ENCODE measurements around the gene PAH. TPM values are rescaled to one million over a fixed set of nuclear protein-coding genes. Genes with fewer than 3 reads are reported as not detected.

Gene PAH
- total RNA-seq, result not detected in 2 replicates

GRCh38 chr12:102917026-102917787 is at the start of gene PAH:
TSS of gene PAH (minus strand) at chr12:102917244. CDS start at chr12:102917130, 114 bp downstream.

DNA sequence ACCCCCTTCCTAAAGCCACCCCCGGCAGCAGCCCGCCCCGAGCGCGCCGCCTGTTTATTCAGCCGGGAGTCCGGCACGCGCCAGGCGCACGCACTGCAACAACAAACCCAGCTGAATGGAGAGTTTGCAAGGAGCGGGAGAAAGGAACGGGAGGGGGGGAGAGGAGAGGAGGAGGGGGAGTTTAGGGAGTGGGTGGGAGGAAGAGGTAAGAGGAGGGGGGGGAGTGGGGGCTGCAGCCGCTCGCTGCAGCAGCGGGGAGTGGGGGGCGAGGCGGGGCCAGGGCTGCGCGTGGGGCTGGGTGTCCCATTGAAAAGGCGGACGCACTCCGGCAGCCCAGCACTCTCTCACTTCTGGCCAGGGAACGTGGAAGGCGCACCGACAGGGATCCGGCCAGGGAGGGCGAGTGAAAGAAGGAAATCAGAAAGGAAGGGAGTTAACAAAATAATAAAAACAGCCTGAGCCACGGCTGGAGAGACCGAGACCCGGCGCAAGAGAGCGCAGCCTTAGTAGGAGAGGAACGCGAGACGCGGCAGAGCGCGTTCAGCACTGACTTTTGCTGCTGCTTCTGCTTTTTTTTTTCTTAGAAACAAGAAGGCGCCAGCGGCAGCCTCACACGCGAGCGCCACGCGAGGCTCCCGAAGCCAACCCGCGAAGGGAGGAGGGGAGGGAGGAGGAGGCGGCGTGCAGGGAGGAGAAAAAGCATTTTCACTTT is 40.5 kb upstream of the PAH start, which contains the start of gene ASCL1:
ASCL1 (plus strand) TSS at position 336 of the 712 bp plus-strand sequence. CDS start 571 bp downstream, outside the sequence.

Other genes with a start within 250 kb of the PAH start
- not detected in 2 replicates for gene ASCL1, start 40.4 kb upstream of the PAH start, total RNA-seq

Measured in articular chondrocyte of knee joint (primary cell).